Right ventricle myocardium superior (tissue), 1 donor: ENCODE results near the gene GPC1. TPM values are rescaled to one million over a fixed set of nuclear protein-coding genes. Genes with fewer than 3 reads are reported as not detected.

Experiments used
- ATAC-seq: fragments of 200-7000 bp; cut with Tn5 transposase; one replicate; pipeline ENCODE4 v1.9.1; 2020; ENCODE audit warnings: mild to moderate bottlenecking; ENCODE audit not compliant: poor library complexity
- DNase-seq: peaks from one replicate; pipeline ENCODE4 v3.0.0-alpha.2; 2020
- intact Hi-C: fragments of 100-400 bp; cut with DNase I; formaldehyde crosslinking; loops from one replicate; pipeline ENCODE4 v1.11.2; 2022
- total RNA-seq: library from RNA; stranded (reverse); fragmentation: NEBNext Ultra II Directional; extraction: Animal tissue kit (Norgen Biotek cat#: 25700); gene quantifications from one replicate; pipeline ENCODE4 v1.2.1, GENCODE V29; 2021
- donor health status: DM: no; HTN: yes; CAD: no; lungs with severe emphysema.

Gene GPC1
- total RNA-seq, 1 donor from 2014 or later, result 154 TPM

GRCh38 chr2:240458900-240459391 lies 23.5 kb downstream of the GPC1 start:
- intact Hi-C loops, result no loop called here
- peak; percentile 39 for DNase-seq
- no peak for ATAC-seq

- ATAC-seq (no peak), DNase-seq (peak; percentile 36)
- intact Hi-C loops, result no loop called here
These were observed 24.2 kb downstream of the GPC1 start for GRCh38 chr2:240459401-240460252.

- DNase-seq (peak; percentile 22), ATAC-seq (no peak)
- intact Hi-C loops, result no loop called here
These were observed 24.8 kb downstream of the GPC1 start for GRCh38 chr2:240460253-240460711.

GRCh38 chr2:240460781-240461431 lies 25.4 kb downstream of the GPC1 start:
- ATAC-seq (no peak), DNase-seq (peak; percentile 26)
- intact Hi-C loops, result no loop called here

GRCh38 chr2:240461471-240462072 lies 26.1 kb downstream of the GPC1 start:
- intact Hi-C loops, result no loop called here
- DNase-seq (peak; percentile 29), ATAC-seq (no peak)

- DNase-seq (peak; percentile 39), ATAC-seq (no peak)
These were observed 26.7 kb downstream of the GPC1 start for GRCh38 chr2:240462073-240462706.

GRCh38 chr2:240462707-240463273 lies 27.3 kb downstream of the GPC1 start:
- intact Hi-C loops, result no loop called here
- ATAC-seq (no peak), DNase-seq (peak; percentile 28)

More at GRCh38 chr2:240462073-240462706, 26.7 kb downstream of the GPC1 start:
- intact Hi-C loops, result no loop called here

- ATAC-seq (no peak), DNase-seq (peak; percentile 29)
- intact Hi-C loops, result no loop called here
These were observed 27.9 kb downstream of the GPC1 start for GRCh38 chr2:240463274-240463865.

- peak; percentile 32 for DNase-seq
- ATAC-seq, result no peak
- intact Hi-C loops, result no loop called here
These were observed 28.5 kb downstream of the GPC1 start for GRCh38 chr2:240463866-240464481.

- intact Hi-C loops, result no loop called here
- ATAC-seq, result no peak
- DNase-seq, result no peak
These were observed 29.2 kb downstream of the GPC1 start for GRCh38 chr2:240464514-240465241.

- DNase-seq (peak; percentile 28), ATAC-seq (no peak)
- intact Hi-C loops, result no loop called here
These were observed 29.9 kb downstream of the GPC1 start for GRCh38 chr2:240465268-240465764.

- DNase-seq (peak; percentile 35), ATAC-seq (peak; percentile 45)
- intact Hi-C loops, result no loop called here
These were observed 30.5 kb downstream of the GPC1 start for GRCh38 chr2:240465765-240466578.

GRCh38 chr2:240466579-240467148 lies 31.2 kb downstream of the GPC1 start:
- ATAC-seq (peak; percentile 3), DNase-seq (peak; percentile 34)
- intact Hi-C loops, result no loop called here

- DNase-seq (no peak), ATAC-seq (no peak)
- intact Hi-C loops, result no loop called here
These were observed 31.7 kb downstream of the GPC1 start for GRCh38 chr2:240467149-240467642.

- DNase-seq, result peak; percentile 34
- no peak for ATAC-seq
- intact Hi-C loops, result no loop called here
These were observed 32.3 kb downstream of the GPC1 start for GRCh38 chr2:240467659-240468302.
